GM12872 (cell line): ENCODE results near the gene ZNF516.

Experiments
- TF ChIP-seq, protein P1 (sequence below): IDR thresholded peaks from 3 replicates; pipeline ENCODE4 v1.5.1; 2011; ENCODE audit warnings: low read depth, mild to moderate bottlenecking, low read length, moderate library complexity; ENCODE audit not compliant: insufficient read depth

ZNF516 gene

DNA sequence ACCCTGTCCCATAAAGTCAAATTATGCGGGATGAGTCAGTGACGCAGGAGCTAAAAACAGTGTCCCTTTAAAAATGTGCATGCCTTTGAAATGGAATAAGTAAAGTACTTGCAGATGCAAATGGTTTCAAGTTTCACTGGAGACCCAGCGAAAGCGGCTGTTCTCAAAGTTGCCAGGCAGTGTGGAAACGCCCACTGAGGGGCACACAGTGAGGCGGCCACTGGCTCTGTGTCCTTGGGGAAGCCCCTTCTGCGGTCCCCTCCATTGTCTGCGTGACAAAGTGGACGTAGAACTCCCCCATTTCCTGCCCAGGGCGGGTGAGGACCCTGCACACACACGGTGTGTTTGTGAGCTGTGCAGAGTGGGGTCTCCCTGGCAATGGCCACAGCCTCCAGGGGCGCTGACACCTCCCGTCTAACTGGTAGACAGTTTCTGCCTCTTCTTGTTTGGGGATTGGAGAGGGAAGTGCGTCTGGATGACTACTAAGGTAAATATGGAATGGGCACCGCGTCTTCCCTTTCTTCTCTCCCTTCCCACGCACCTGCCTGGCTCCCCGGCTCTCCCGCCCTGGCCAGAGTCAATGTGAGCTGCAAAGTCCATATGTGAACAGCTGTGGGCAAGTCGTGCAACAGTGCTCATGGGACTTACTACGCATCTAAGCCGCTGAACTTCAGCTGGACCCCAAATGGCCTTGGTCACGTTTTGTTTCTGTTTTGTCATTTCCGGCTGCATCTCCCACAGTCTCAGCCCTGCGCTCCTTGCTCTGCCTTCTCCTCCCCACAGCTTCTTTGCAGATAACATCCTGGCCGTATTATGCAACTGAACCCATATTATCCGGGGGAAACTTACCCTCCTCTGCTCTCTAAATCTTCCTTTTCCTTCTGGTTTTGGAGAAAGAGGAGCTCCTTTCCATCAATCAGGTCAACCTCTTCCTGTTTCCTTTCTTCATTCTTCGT, 33.7 kb upstream of the ZNF516 start:
- TF ChIP-seq, protein P1, sequence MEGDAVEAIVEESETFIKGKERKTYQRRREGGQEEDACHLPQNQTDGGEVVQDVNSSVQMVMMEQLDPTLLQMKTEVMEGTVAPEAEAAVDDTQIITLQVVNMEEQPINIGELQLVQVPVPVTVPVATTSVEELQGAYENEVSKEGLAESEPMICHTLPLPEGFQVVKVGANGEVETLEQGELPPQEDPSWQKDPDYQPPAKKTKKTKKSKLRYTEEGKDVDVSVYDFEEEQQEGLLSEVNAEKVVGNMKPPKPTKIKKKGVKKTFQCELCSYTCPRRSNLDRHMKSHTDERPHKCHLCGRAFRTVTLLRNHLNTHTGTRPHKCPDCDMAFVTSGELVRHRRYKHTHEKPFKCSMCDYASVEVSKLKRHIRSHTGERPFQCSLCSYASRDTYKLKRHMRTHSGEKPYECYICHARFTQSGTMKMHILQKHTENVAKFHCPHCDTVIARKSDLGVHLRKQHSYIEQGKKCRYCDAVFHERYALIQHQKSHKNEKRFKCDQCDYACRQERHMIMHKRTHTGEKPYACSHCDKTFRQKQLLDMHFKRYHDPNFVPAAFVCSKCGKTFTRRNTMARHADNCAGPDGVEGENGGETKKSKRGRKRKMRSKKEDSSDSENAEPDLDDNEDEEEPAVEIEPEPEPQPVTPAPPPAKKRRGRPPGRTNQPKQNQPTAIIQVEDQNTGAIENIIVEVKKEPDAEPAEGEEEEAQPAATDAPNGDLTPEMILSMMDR: no peak

DNA sequence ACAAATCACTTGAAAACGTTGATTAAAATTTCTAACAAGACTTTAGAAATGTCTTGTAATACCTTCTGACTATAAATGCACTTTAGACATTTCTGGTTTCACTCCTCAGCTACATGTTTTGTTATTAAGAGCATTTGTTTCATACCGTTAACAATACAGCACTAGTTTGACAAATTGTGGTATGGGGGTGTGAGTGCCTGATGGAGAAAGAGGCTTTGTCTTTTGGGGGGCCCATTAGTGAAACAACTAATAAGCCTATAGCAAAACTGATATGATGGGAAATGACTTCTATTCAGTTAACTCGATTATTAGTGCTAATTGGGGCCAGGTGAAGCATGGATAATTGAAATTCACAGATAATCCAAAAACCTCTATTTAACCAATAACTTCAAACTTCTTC, 30.9 kb upstream of the ZNF516 start:
- TF ChIP-seq, protein P1: no peak

DNA sequence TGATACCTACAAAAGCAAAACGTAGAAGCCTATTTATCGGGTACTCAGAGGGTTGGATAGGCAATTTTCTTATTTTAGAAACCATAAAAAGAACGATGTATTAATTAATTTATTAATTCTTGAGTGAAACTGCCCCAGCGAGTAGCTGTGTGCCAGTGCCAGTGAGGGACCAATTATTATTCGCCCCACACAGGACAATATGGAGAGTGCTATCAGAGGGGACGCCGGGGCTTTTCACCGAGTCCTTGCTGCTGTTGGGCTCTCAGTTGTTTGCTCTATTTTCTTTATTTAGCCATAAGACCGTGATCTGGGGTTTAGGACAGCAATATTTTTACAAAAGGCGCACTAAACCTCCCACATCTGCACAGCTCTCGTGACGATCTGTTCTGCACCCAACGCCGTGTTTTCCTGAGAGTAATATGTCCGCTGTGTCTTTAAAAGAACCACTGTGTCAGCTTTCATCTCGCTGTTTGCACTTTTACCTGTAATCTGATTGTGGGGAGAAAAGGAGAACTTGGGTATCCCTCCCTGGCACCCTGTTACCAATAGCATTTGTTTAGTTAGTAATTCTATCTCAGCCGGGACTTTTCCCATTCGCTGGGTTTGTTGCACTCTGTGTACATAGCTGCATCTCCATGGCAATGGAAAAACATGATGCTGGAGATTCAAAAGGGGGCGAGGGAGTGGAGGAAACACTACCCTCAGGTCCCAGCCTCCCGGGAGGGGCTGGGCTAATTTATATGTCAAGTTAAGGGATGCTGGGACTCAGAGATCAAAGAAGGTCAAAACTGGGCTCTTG, 30.1 kb upstream of the ZNF516 start:
- TF ChIP-seq, protein P1: no peak

- TF ChIP-seq, protein P1: no peak
These were observed 29.4 kb upstream of the ZNF516 start for GRCh38 chr18:76524477-76524876.

DNA sequence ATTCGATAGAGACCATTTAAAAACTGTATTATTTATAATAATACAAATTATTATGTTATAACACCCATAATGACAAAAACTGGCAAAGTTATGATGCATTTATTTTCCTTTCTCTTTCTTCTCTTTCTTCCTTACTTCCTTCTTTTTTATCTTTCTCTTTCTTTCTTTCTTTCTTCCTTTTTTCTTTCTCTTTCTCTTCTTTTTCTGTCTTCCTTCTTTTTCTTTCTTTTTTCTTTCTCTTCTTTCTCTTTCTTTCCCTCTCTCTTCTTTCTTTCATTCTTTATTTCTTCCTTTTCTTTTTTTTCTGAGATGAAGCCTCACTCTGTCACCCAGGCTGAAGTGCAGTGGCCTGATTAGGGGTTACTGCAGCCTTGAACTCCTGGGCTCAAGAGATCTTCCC, 27.5 kb upstream of the ZNF516 start:
- TF ChIP-seq, protein P1: no peak

- TF ChIP-seq, protein P1: no peak
These were observed 27.1 kb upstream of the ZNF516 start for GRCh38 chr18:76522122-76522503.

GRCh38 chr18:76521417-76522121, 26.5 kb upstream of the ZNF516 start:
- TF ChIP-seq, protein P1: no peak
